Measurements from ENCODE around the gene ROR1. TPM values are rescaled to one million over a fixed set of nuclear protein-coding genes. Genes with fewer than 3 reads are reported as not detected.

The ROR1 gene
- total RNA-seq, 1 donor from 2014 or later, result 131 TPM

DNA sequence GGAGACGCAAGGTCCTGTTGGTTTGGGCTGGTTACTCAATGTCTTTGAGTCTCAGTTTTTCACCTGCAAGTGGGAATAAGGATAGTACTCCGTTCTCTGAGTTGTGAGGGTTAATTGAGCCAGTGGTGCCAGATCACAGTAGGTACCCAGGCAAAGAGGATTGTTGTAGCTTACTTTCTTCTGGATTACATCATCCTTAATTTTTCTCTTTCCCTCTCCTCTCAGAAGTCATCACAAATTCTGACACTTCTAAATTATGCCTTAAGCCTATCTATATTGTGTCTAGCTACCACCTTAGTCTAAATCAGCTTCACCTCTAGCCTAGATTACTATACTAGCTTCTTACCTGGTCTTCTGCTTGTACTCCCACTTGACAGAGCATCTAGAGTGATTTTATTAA, 149.5 kb downstream of the ROR1 start:
- no peak for DNase-seq (ENCODE audit: low spot score)
- no peak for TF ChIP-seq CTCF (IDR thresholded peaks at IDR 0.05)
- Mint-ChIP-seq H3K27me3 (ENCODE audit: low read depth) (no peaks in the 10 kb centered on the region), H3K27ac (ENCODE audit: unreplicated experiment) (peak overlapping the region; percentile 95), H3K9me3 (ENCODE audit: low read depth) (no peaks in the 10 kb centered on the region), H3K4me1 (ENCODE audit: low read depth) (peaks cover 65% of the 10 kb centered on the region), H3K36me3 (ENCODE audit: low read depth) (no peaks in the 10 kb centered on the region), H3K4me3 (ENCODE audit: unreplicated experiment) (no peak overlapping the region)

- DNase-seq (ENCODE audit: low spot score), result no peak
- no peak overlapping the region for H3K4me3 Mint-ChIP-seq (ENCODE audit: unreplicated experiment)
- peaks cover 66% of the 10 kb centered on the region for H3K4me1 Mint-ChIP-seq (ENCODE audit: low read depth)
- no peaks in the 10 kb centered on the region for H3K27me3 Mint-ChIP-seq (ENCODE audit: low read depth)
- no peaks in the 10 kb centered on the region for H3K9me3 Mint-ChIP-seq (ENCODE audit: low read depth)
- no peaks in the 10 kb centered on the region for H3K36me3 Mint-ChIP-seq (ENCODE audit: low read depth)
- H3K27ac Mint-ChIP-seq (ENCODE audit: unreplicated experiment), result peak overlapping the region; percentile 70
- TF ChIP-seq CTCF (IDR thresholded peaks at IDR 0.05), result peak; percentile 62
Measured at GRCh38 chr1:63924600-63924999, 150.8 kb downstream of the ROR1 start.

- Mint-ChIP-seq H3K9me3 (ENCODE audit: low read depth) (no peaks in the 10 kb centered on the region), H3K36me3 (ENCODE audit: low read depth) (peaks cover 1% of the 10 kb centered on the region), H3K27ac (ENCODE audit: unreplicated experiment) (peak overlapping the region; percentile 94), H3K4me3 (ENCODE audit: unreplicated experiment) (peak overlapping the region; percentile 10), H3K4me1 (ENCODE audit: low read depth) (peaks cover 66% of the 10 kb centered on the region), H3K27me3 (ENCODE audit: low read depth) (no peaks in the 10 kb centered on the region)
- no peak for TF ChIP-seq CTCF (IDR thresholded peaks at IDR 0.05)
- DNase-seq (ENCODE audit: low spot score), result no peak
Measured at GRCh38 chr1:63928186-63929105, 154.6 kb downstream of the ROR1 start.

GRCh38 chr1:63929106-63929478, 155.3 kb downstream of the ROR1 start:
- Mint-ChIP-seq H3K27ac (ENCODE audit: unreplicated experiment) (peak overlapping the region; percentile 94), H3K4me1 (ENCODE audit: low read depth) (peaks cover 65% of the 10 kb centered on the region), H3K36me3 (ENCODE audit: low read depth) (peaks cover 1% of the 10 kb centered on the region), H3K9me3 (ENCODE audit: low read depth) (no peaks in the 10 kb centered on the region), H3K4me3 (ENCODE audit: unreplicated experiment) (no peak overlapping the region), H3K27me3 (ENCODE audit: low read depth) (no peaks in the 10 kb centered on the region)
- no peak for TF ChIP-seq CTCF (IDR thresholded peaks at IDR 0.05)
- no peak for DNase-seq (ENCODE audit: low spot score)

DNA sequence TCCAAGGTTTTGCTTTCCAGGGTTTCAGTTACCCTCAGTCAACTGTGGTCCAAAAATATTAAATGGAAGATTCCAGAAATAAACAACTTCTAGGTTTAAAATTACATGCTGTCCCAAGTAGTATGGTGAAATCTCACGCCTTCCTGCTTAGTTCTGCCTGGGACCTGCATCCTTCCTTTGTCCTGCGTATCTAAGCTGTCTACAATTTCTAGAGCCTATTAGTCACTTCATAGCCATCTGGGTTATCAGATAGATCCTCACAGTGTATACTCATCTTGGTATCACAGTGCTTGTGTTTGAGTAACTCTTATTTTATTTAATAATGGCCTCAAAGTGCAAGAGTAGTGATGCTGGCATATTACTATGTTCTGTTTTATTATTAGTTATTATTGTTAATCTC, 157.7 kb downstream of the ROR1 start:
- peaks cover 84% of the 10 kb centered on the region for H3K4me1 Mint-ChIP-seq (ENCODE audit: low read depth)
- H3K36me3 Mint-ChIP-seq (ENCODE audit: low read depth), result peaks cover 1% of the 10 kb centered on the region
- no peaks in the 10 kb centered on the region for H3K9me3 Mint-ChIP-seq (ENCODE audit: low read depth)
- no peak overlapping the region for H3K4me3 Mint-ChIP-seq (ENCODE audit: unreplicated experiment)
- TF ChIP-seq CTCF (IDR thresholded peaks at IDR 0.05), result no peak
- H3K27ac Mint-ChIP-seq (ENCODE audit: unreplicated experiment), result peak overlapping the region; percentile 79
- H3K27me3 Mint-ChIP-seq (ENCODE audit: low read depth), result no peaks in the 10 kb centered on the region
- DNase-seq (ENCODE audit: low spot score), result no peak
